HEK293 (cell line): ENCODE data around the gene PLCD1.

Source experiments
- CTCF ChIA-PET: fragments of 350-600 bp; formaldehyde crosslinking; extraction: SDS; loops from one replicate; lab custom pipeline; 2021; ENCODE audit warnings: antibody characterized with exemption; lab: Yijun Ruan, JAX
- POLR2A ChIA-PET: fragments of 300-600 bp; formaldehyde crosslinking; extraction: SDS; loops from one replicate; lab custom pipeline; 2020; ENCODE audit warnings: antibody characterized with exemption, inconsistent platforms; lab: Yijun Ruan, JAX
- H3K27ac ChIP-seq: fragments of 200-500 bp; sonication (Bioruptor generic); 2 replicates; pipeline ENCODE4 v1.5.1; 2014; ENCODE audit warnings: low read depth, low read length, control low read depth, inconsistent platforms; ENCODE audit errors: extremely low read depth
- H3K36me3 ChIP-seq, 2 experiments: fragments of 200-500 bp in 1 of 2; sonication (Bioruptor generic) in 1 of 2; 1 replicate in 1 of 2; 2 replicates in 1 of 2; pipeline ENCODE4 v1.5.1; 2014 to 2017; ENCODE audit warnings: inconsistent platforms in 2 of 2, low read length in 2 of 2; ENCODE audit not compliant: control insufficient read depth in 2 of 2, insufficient read depth in 1 of 2
- H3K4me1 ChIP-seq: fragments of 200-500 bp; sonication (Bioruptor generic); 2 replicates; pipeline ENCODE4 v1.5.1; 2014; ENCODE audit warnings: mild to moderate bottlenecking, low read length, inconsistent platforms; ENCODE audit not compliant: control insufficient read depth, insufficient read depth
- H3K4me3 ChIP-seq: 2 replicates; pipeline ENCODE4 v1.5.1; 2011; ENCODE audit warnings: low read depth, mild to moderate bottlenecking, control low read depth, low read length, moderate library complexity
- H3K9me3 ChIP-seq: fragments of 200-500 bp; sonication (Bioruptor generic); 2 replicates; pipeline ENCODE4 v1.5.1; 2014; ENCODE audit warnings: low read depth, low read length, inconsistent platforms; ENCODE audit not compliant: control insufficient read depth, insufficient read depth
- ELK4 ChIP-seq: IDR thresholded peaks from 2 replicates; pipeline ENCODE4 v1.6.1; 2011; ENCODE audit warnings: mild to moderate bottlenecking, low read depth, low read length, borderline replicate concordance
- GLI2 ChIP-seq: fragments of 450-650 bp; formaldehyde crosslinking; IDR thresholded peaks from 2 replicates; pipeline ENCODE4; 2017; ENCODE audit warnings: missing biosample characterization, missing genetic modification characterization, low read depth, borderline replicate concordance
- GLIS1 ChIP-seq: fragments of 450-650 bp; formaldehyde crosslinking; IDR thresholded peaks from 2 replicates; pipeline ENCODE4 v1.5.1; 2016; ENCODE audit warnings: missing biosample characterization, missing genetic modification characterization
- GLIS2 ChIP-seq: fragments of 450-650 bp; formaldehyde crosslinking; IDR thresholded peaks from 2 replicates; pipeline ENCODE4 v1.5.1; 2016; ENCODE audit warnings: missing biosample characterization, missing genetic modification characterization
- KLF1 ChIP-seq: fragments of 450-650 bp; formaldehyde crosslinking; IDR thresholded peaks from 2 replicates; pipeline ENCODE4 v1.5.1; 2016; ENCODE audit warnings: missing biosample characterization, missing genetic modification characterization
- MEIS1 ChIP-seq: sonication (generic); formaldehyde crosslinking; IDR thresholded peaks from 2 replicates; pipeline ENCODE4 v1.8.1; 2022; ENCODE audit warnings: missing genetic modification reagents, mild to moderate bottlenecking, borderline replicate concordance
- PRDM2 ChIP-seq: fragments of 450-650 bp; formaldehyde crosslinking; IDR thresholded peaks from 2 replicates; pipeline ENCODE4 v1.5.1; 2016; ENCODE audit warnings: missing biosample characterization, missing genetic modification characterization, borderline replicate concordance
- PRDM4 ChIP-seq: fragments of 450-650 bp; formaldehyde crosslinking; IDR thresholded peaks from 2 replicates; pipeline ENCODE4 v1.5.1; 2017; ENCODE audit warnings: missing biosample characterization, missing genetic modification characterization
- PRDM6 ChIP-seq: fragments of 450-650 bp; formaldehyde crosslinking; IDR thresholded peaks from 2 replicates; pipeline ENCODE4 v1.5.1; 2017; ENCODE audit warnings: missing biosample characterization, missing genetic modification characterization
- TSHZ1 ChIP-seq: fragments of 450-650 bp; formaldehyde crosslinking; IDR thresholded peaks from 2 replicates; pipeline ENCODE4 v1.5.1; 2016; ENCODE audit warnings: missing biosample characterization, missing genetic modification characterization, borderline replicate concordance
- ZNF10 ChIP-seq: fragments of 450-650 bp; formaldehyde crosslinking; IDR thresholded peaks from 2 replicates; pipeline ENCODE4 v1.5.1; 2017; ENCODE audit warnings: missing biosample characterization, missing genetic modification characterization
- ZNF146 ChIP-seq: fragments of 450-650 bp; formaldehyde crosslinking; IDR thresholded peaks from 2 replicates; pipeline ENCODE4 v1.5.1; 2016; ENCODE audit warnings: missing biosample characterization, missing genetic modification characterization
- ZNF157 ChIP-seq: fragments of 450-650 bp; formaldehyde crosslinking; IDR thresholded peaks from 2 replicates; pipeline ENCODE4 v1.5.1; 2016; ENCODE audit warnings: missing biosample characterization, missing genetic modification characterization
- ZNF248 ChIP-seq: fragments of 450-650 bp; formaldehyde crosslinking; IDR thresholded peaks from 2 replicates; pipeline ENCODE4 v1.5.1; 2017; ENCODE audit warnings: missing biosample characterization, missing genetic modification characterization
- ZNF391 ChIP-seq: fragments of 450-650 bp; formaldehyde crosslinking; IDR thresholded peaks from 2 replicates; pipeline ENCODE4 v1.5.1; 2016; ENCODE audit warnings: low read depth, missing biosample characterization, missing genetic modification characterization, borderline replicate concordance
- ZNF560 ChIP-seq: fragments of 450-650 bp; formaldehyde crosslinking; IDR thresholded peaks from 2 replicates; pipeline ENCODE4 v1.5.1; 2017; ENCODE audit warnings: missing biosample characterization, missing genetic modification characterization, borderline replicate concordance
- ZNF747 ChIP-seq: fragments of 450-650 bp; formaldehyde crosslinking; IDR thresholded peaks from 2 replicates; pipeline ENCODE4 v1.5.1; 2016; ENCODE audit warnings: missing biosample characterization, missing genetic modification characterization
- ZNF837 ChIP-seq: fragments of 450-650 bp; formaldehyde crosslinking; IDR thresholded peaks from 2 replicates; pipeline ENCODE4 v1.5.1; 2016; ENCODE audit warnings: missing biosample characterization, missing genetic modification characterization
- TF ChIP-seq, protein P1 (sequence below): fragments of 450-650 bp; formaldehyde crosslinking; IDR thresholded peaks from 2 replicates; pipeline ENCODE4; 2016; ENCODE audit warnings: missing biosample characterization, missing genetic modification characterization

PLCD1 gene

GRCh38 chr3:38043486-38043885 lies 14.0 kb upstream of the PLCD1 start (continued):
- TF ChIP-seq PRDM4 (no peak), ZNF747 (tag by site-specific recombination) (no peak), GLIS2 (tag by site-specific recombination) (no peak), TSHZ1 (tag by site-specific recombination) (no peak), ZNF837 (no peak)
- TF ChIP-seq, protein P1, sequence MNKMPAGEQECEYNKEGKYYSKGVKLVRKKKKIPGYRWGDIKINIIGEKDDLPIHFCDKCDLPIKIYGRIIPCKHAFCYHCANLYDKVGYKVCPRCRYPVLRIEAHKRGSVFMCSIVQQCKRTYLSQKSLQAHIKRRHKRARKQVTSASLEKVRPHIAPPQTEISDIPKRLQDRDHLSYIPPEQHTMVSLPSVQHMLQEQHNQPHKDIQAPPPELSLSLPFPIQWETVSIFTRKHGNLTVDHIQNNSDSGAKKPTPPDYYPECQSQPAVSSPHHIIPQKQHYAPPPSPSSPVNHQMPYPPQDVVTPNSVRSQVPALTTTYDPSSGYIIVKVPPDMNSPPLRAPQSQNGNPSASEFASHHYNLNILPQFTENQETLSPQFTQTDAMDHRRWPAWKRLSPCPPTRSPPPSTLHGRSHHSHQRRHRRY (tag by site-specific recombination) = no peak

DNA sequence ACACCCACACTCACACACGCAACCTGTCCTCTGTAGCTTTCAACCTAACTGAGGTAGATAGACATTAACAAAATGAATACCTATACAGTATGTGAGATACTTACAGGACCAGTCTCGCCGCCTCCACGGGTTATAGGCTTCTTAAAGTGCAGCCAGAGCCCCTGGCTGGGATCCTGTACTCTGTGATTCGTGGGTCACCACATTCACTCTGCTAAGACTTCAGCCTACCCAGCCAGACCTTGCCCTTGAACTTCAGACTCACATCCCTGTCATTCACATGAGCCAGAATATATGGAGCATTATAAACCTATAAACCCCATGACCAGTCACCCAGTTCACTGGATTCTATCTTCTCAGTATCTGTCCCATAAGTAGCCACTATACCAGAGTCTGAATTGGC lies 11.0 kb upstream of the PLCD1 start:
- Histone ChIP-seq H3K9me3 (no peaks in the 10 kb centered on the region), H3K36me3 (no peaks in the 10 kb centered on the region), H3K27ac (no peak overlapping the region), H3K4me3 (no peak overlapping the region), H3K4me1 (no peaks in the 10 kb centered on the region)
- CTCF ChIA-PET = interaction anchor here (0.6 kb wide), 1 partner anchor 492 kb away, joined by 3 read pairs; no protein-coding TSS in a partner anchor
- POLR2A ChIA-PET = no interaction called here
- TF ChIP-seq ZNF146 (no peak), ZNF560 (tag by site-specific recombination) (no peak), GLI2 (no peak), PRDM2 (no peak), ZNF248 (no peak), KLF1 (tag by site-specific recombination) (no peak), ELK4 (no peak), ZNF391 (tag by site-specific recombination) (no peak), PRDM6 (tag by site-specific recombination) (no peak), ZNF157 (tag by site-specific recombination) (no peak), GLIS1 (tag by site-specific recombination) (no peak), MEIS1 (CRISPR knock-in tag) (no peak), ZNF10 (no peak)
- TF ChIP-seq, protein P1 (tag by site-specific recombination) = no peak
